HG02610 (cell line): ENCODE measurements around the gene SETD3.

Experiments
- ATAC-seq: cut with Tn5 transposase; IDR thresholded peaks from one replicate; pipeline ENCODE4 v1.9.1; 2021; ENCODE audit warnings: mild to moderate bottlenecking, moderate library complexity; ENCODE audit not compliant: unreplicated experiment

SETD3 gene

GRCh38 chr14:99502989-99503421 lies 22.3 kb upstream of the SETD3 start:
- ATAC-seq = no peak

GRCh38 chr14:99497894-99498293 lies 17.2 kb upstream of the SETD3 start:
- ATAC-seq = no peak

- no peak for ATAC-seq
Observed at GRCh38 chr14:99497341-99497740, 16.7 kb upstream of the SETD3 start.

GRCh38 chr14:99484106-99484505 lies 3.4 kb upstream of the SETD3 start:
- ATAC-seq = no peak

- ATAC-seq = no peak
Observed at GRCh38 chr14:99481745-99482099, 1.1 kb upstream of the SETD3 start.

GRCh38 chr14:99480917-99481744 lies 472 bp upstream of the SETD3 start, which contains the start of gene CCNK:
Gene CCNK, plus strand, starts transcription at chr14:99481409. Its CDS starts 11,269 bp downstream, at chr14:99492678.
- peak; percentile 88 for ATAC-seq

DNA sequence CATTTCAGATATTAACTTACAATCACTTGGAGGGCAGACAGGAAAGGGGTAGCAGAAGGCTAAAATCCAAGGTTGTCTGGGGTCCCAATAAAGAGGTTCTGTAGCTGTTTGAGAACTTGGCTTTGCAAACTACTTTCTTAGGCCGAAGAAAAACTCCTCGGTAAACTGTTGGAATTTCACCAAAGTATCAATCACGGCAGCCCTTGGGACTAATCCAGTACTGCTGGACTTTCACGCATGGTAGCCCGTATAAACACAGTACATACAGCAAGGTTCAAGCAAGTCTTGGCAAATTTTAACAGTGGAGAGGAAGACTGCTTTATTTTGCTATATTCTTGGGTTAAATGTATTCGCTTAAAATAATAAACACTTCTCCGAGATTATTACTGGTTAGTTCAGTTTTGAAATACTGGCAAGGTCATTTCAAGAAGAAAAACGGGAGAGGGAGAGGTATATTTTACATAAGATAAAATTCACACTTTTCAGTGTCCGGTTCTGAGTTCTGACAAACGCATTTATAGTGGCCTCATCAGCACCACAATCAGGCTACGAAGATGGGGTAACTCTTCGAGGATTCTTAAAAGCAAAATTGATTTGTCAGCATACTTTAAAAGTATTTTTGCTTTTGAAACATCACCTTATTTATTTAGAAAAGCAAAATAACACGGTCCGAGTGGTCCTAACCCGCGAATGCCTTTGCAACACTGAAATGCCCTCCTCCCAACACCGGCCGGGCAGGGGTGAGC lies 1.3 kb downstream of the SETD3 start:
- no peak for ATAC-seq

DNA sequence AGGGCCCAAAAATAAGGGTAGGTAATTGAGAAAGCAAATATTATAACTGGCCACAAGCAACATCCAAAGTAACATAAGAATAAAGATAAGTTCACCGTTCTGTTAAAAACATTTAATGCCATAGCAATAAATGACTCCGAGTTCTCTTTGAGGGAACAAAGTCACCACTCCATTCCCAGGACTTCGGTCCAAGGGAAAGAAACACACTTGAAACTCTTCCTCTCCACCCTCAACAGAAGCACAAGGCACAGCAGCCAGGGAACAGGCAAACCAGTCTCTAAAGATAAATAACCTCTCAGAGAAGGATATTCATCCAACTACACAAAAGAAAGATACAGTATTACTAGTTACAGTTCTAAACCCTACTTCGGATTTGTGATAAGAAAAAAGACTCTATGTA lies 2.5 kb downstream of the SETD3 start:
- no peak for ATAC-seq

- ATAC-seq = no peak
Observed at GRCh38 chr14:99476864-99477263, 3.8 kb downstream of the SETD3 start.

GRCh38 chr14:99475660-99476059 lies 5.0 kb downstream of the SETD3 start:
- no peak for ATAC-seq

DNA sequence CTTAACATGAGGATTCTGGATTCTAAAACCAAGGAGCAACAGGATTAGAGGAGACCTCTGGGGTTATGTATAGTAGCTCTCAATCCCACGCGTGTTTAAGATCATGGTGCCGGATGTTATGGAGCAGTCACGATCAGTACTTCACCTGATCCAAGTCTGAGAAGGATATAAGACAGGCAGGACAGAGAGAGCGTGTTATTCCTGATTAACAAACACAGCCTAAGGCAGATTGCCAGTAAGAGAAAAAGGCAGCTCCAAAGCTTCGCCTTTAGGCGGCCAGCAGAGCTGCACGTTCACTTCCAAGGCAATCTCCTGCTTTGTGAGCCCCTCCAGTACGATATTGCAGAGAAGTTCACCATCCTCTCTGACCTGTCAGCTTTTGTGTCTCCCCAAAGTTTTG lies 5.5 kb downstream of the SETD3 start:
- no peak for ATAC-seq

DNA sequence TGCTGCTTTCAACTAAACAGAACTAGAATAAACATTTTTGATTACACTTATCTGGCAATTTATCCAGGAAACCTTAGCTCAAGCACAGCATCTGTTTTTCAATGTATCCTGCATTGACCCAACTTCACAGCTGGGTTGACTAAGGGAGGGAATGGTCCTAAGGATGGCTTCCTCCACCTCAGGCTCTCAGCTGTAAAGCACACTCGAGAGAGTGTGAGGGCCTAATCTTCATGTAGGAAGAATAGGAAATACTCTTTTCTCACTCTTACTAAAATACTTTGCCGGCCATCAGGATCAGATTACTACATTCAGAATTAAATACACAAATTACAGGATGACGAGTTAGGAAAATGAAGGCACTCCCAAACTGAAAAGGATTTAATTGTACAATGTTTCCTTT lies 7.2 kb downstream of the SETD3 start:
- no peak for ATAC-seq

DNA sequence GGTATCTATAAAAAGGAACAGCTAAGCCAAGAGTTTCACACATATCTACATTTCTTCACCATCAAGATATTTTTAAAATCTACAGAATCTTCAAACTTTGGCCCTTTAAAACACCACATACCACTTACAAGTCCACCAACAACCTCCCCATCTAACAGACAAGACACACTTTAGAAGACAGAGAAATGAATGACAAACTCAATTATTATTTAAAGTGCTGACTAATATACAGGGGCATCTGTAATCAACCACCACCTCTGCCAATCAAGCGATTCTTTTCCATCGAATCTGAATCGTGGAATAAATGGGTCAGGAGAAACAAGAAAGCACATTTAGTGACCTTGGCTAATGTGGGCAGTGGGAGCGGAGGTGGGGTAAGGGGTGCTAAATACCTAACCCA lies 7.7 kb downstream of the SETD3 start:
- no peak for ATAC-seq

DNA sequence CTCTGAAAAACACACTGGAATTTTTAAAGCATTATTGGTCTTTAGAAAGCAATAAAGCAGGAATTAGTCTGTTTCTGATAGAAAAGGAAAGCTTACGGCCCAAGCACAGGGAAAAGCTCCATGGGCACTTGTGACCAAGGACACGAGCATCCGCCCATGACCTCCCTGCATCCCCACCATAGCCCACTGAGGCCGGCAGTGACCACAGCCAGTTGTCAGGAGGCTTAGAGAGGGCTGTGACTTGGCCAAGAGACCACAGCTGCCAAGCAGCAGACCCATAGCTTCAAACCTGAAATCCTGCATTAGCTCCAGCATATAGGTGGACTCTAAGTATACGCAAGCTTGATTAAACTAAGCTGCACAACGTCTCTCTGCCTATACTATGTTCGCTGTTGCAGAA lies 8.9 kb downstream of the SETD3 start:
- ATAC-seq = no peak

DNA sequence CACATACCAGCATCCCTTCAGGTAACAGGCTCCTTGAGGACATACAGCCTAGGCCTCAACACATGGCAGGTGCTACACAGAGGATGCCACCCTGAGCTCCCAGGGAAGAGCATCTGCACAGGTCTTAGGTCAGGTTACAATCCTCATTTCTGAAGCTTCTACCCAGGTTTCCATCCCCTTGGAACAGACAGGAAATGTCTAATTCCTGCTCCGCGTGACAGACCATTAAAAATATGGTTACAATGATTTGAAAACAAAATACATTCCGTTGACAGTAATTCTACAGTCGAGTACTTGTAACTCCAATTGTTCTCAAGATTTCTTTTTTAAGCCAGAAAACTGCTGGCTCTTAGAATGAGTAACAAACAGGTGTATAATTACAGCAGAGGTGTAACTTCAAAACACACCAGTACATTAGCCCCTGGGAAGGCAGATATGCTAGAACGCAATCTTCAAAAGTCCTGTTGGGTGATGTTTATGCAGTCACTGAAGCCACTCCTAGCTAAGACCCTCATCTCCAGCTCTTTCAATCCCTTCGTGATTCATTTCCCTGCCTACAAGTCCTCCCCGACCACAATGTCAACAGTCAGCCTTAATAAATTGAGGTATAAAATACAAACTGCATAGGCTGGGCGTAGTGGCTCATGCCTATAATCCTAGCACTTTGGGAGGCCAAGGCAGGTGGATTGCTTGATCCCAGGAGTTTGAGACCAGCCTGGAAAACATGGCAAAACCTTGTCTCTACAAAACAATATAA lies 11.6 kb downstream of the SETD3 start:
- no peak for ATAC-seq

GRCh38 chr14:99468081-99468480 lies 12.6 kb downstream of the SETD3 start:
- no peak for ATAC-seq

DNA sequence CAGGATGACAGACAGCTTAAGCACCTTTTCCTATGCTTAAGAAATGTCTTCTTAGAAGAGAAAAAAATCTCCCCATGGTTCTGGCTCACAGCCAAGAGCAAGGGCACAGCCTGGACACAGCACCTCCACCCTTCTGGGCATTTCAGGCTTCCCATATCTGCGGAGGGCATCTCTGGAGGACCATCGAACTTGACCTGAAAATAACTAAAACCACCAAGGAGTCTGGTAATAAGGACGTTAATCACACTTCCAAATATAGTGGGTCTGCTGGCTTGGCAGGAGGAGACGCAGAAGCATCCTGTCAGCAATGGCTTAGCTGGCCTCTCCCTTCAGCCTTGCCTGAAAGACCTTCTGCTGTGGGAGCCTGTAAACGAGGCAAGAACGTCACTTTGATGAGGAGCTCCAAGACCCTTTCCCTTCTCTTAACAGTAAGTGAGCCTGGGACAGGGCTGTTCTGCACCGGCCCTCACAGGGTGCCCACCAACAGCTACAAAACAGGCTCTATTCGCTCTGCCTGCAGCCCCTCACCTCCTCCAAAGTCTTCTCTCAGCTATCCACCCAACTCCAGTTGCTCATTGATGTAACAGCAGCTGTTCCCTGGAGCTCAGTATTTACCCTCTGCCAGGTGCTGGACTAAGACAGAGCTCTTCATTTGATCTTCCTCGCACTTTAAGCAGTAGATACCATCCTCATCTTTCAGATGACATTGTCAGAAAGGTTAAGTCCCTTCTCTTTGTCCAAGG lies 13.2 kb downstream of the SETD3 start:
- no peak for ATAC-seq

DNA sequence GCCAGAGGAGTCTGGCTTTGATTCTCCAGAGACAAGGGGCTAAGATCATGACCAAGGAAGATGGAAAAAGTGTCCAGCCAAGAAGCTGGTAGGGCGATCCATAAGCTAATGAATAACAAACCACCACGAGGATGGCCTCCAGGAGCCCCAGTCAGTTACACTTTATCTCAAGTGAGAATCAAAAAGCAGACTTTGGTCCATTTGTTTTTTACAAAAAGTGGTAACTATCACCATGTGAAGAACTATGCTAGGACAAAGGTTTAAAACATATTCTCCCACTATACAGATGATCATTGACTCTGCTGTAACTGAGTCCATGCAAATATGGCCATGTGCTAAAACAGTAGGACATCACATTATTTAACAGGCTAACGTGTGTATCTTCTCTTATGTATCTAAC lies 13.9 kb downstream of the SETD3 start:
- no peak for ATAC-seq

- ATAC-seq = no peak
Observed at GRCh38 chr14:99465288-99465687, 15.4 kb downstream of the SETD3 start.

DNA sequence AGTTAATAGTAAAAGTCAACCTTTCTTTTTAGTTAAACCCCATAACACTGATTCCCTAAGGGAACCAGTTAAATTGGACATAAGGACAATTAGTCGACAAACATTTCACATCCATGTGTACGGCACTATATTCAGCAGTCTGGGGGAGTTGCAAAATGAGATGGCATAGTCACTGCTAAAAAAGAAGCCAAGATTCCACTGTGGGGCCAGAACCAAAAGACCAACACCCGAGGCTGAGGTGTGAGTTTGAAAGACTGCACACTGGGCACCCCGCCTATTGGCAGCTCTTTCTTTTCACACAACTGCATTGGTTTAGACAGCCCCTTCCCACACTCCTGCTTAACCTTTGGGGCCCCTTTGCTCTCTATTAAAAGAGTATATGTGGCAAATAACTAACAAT lies 16.7 kb downstream of the SETD3 start:
- ATAC-seq = no peak

- no peak for ATAC-seq
Observed at GRCh38 chr14:99462210-99462609, 18.4 kb downstream of the SETD3 start.
